Posterior cingulate gyrus (tissue), 11 donors: ENCODE data around the gene NBAS.
A peak's percentile ranks its signal among the peaks of the same experiment; 100 is the strongest.

Experiments
- DNase-seq, 10 donors: peaks; one replicate each; pipeline versions ENCODE4 v3.0.0 to v3.0.0-alpha.2; 2020 to 2021; ENCODE audit warnings: mixed read lengths in 3 of 10
- intact Hi-C: fragments of 100-400 bp; cut with DNase I; formaldehyde crosslinking; loops from one replicate; pipeline ENCODE4 v1.15.1; 2023

Gene NBAS

GRCh38 chr2:15159751-15160177 lies 401.4 kb downstream of the NBAS start:
- intact Hi-C loops, result loop anchor here (10.0 kb wide), 1 partner anchor 525 kb away; the partner anchor contains the start of gene LRATD1
- DNase-seq, result peak in 1 of 10 donors; percentile 39

DNA sequence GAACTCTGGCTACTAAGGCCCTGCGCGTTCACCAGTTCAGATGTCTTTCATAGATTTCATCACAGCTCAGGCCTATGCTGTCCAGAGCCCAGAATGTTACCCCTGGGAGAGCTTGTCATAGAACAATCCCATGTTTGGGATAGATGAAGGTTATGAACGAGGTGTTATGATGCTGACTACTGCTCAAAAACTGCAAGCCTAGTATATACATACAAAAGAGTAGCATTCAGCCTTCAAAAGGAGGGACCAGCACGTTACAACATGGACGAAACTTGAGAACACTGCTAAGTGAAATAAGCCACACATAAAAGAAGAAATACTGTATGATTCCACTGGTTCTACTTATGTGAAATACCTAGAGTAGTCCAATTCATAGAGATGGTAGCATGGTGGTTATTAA lies 401.9 kb downstream of the NBAS start:
- intact Hi-C loops, result no loop called here
- DNase-seq, result no peak

DNA sequence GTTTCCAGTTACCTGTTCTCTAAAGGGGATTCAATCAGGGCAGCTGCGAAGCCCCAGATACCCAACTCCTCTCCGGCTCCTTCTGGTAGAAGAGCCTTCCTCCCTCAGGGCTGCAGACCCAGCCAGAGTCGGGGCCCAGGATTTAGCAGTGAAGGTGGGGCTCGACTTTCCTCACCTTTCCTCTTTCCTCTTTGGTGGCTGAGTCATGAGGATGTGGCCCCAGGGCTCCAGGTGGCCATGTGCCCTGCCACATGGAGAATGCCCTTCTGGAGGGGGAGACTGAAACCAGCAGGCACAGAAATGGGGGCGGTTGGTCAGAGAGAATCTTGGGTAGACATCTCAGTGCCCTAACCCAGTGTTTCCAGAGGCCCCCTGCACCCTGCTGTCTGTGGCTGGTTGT lies 402.6 kb downstream of the NBAS start:
- intact Hi-C loops, result no loop called here
- no peak for DNase-seq

DNA sequence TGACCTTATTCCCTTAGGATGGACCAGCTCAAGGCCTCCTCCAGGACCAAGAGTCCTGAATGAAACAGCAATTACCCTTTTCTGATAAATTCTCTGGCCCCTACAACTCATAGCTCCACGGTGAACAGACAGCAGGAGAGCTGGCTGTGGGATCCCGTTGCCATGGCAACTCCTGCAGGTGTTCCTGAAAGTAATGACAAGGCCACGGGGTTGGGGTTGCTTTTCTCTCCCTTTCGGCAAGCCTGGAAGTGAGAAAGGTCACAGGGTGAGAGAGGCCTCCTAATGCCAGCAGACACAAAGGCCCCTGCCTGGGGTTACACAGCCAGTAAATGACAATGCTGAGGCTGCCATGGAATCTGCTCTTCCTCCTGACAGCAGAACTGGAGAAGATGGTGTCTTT lies 403.0 kb downstream of the NBAS start:
- peak in 1 of 10 donors; percentile 85 for DNase-seq
- intact Hi-C loops, result no loop called here

DNA sequence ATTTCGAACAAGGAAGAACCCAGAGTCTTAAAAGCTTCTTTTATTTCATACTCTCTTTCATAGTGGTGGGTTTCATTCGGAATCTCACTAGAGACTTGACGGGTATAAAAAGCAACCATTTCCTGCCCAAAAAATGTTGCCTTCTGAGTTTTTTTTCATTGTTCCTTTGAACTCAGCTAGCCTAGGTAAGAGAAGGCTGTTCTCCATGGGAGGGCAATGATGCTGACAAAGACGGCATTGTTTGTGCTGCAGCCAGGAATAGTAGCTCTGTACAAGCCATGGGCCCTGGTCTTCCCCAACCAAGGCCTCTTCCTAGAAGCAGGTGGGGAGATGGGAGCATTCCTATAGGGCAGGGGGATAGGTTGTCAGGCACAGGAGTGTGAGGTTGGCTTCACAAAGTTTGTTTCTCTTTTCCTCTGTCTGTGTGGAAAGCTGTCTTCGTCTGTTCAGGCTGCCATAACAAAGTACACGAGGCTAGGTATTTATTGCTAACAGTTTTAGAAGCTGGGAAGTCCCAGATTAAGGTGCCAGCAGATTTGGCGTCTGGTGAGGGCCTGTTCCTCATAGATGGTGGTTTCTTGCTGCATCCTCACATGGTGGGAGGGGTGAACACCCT lies 405.1 kb downstream of the NBAS start:
- intact Hi-C loops, result no loop called here

GRCh38 chr2:15154297-15154696 lies 406.8 kb downstream of the NBAS start:
- no peak for DNase-seq
- intact Hi-C loops, result no loop called here

More for the DNA sequence above, 405.1 kb downstream of the NBAS start:
- no peak for DNase-seq

DNA sequence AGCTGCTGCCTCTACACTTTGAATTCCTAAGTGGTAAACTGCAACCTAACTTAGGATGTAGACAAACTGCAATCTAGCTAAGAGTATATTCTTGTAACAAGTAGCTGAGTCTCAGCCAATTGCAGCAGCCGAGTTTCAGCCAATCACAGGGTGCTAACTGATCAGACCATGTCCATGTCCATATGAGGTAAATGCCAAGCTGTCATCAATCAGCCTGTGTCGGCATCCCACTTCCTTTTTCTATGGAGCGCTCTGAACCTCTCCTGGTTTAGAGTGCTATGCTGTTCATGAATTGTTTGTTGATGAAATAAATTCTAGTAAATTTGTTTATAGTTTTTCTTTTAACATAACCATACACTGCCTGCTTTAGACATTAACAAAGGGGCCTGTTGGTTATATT lies 408.8 kb downstream of the NBAS start:
- DNase-seq, result no peak
- intact Hi-C loops, result no loop called here

- DNase-seq, result no peak
- intact Hi-C loops, result no loop called here
These were observed 412.1 kb downstream of the NBAS start for GRCh38 chr2:15149063-15149462.

DNA sequence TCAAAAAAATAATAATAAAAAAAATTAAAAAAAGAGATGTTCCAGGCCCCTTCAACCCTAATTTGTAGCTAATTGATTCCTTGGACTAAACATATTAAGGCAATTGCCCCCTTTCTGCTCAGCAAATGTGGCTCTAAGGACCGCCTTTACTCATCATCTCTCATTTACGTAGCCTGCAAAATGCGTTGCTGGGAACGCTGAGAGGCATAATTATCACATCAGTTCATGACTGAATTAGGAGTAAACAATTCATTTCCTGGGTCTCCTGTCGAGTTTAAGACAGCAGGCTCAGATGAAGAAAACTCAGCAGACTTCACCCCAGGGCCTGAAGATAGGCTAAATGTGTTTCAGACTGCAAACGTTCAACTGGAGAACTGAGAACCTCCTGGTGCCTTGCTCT lies 413.5 kb downstream of the NBAS start:
- peak in 1 of 10 donors; percentile 2 for DNase-seq
- intact Hi-C loops, result no loop called here

GRCh38 chr2:15146960-15147359 lies 414.2 kb downstream of the NBAS start:
- intact Hi-C loops, result no loop called here
- DNase-seq, result peak in 1 of 10 donors; percentile 22

GRCh38 chr2:15145919-15146318 lies 415.2 kb downstream of the NBAS start:
- DNase-seq, result peak in 1 of 10 donors; percentile 12
- intact Hi-C loops, result no loop called here

DNA sequence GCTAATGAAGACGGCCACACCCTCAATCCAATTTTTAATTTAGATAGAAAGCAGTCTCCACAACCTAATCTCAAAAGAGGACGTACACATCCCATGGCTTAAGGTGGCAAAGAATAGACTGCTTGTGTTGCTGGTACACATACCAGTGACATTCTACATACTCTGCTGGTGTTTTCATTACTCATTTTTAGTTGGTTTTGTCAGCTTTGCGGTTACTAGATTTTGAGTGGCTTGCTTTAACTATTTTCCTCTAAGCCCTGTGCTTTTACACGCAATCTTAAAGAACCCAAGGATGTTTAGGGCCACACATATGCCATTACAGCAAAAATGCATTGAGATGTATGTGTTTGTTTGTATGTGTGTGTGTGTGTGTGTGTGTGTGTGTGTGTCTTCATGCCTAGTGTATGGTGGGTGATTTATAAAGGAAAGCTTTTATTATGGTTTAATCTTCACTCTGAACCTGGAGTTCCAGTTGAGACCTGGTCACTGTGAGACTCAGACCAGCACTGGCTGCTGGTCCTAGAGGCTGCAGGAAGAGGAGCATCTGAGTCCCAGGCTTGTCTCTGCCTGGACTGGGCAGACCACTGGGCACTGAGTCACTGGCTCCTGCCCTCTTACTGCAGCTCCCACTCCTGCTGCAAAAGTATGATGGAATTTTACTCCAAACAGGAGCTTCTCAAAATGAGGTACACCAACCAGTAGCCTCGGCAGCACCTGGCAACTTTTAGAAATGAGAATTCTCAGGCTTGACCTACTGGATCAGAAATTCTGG lies 415.9 kb downstream of the NBAS start:
- intact Hi-C loops, result no loop called here

GRCh38 chr2:15142069-15142689 lies 419.0 kb downstream of the NBAS start:
- intact Hi-C loops, result no loop called here
- peak in 1 of 10 donors; percentile 71 for DNase-seq

More for the DNA sequence above, 415.9 kb downstream of the NBAS start:
- peak in 1 of 10 donors; percentile 21 for DNase-seq

DNA sequence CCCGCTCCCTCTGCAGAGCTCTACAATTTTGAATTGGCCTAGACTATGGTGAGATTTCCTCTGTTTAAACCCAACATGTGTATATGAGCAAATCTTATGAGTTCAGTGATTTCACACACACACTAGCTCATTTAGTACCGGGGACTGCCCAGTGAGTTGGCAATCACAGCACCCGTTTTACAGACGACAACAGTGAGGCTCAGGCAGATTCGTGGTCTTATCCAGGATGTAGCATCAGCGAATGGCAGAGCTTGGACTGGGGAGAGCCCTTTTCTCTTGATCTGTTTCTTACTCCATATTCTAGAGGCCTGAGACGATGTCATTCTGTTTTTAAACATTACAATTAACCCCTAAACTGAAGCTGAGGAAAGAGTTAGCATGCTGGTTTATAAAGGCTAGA lies 419.9 kb downstream of the NBAS start:
- intact Hi-C loops, result no loop called here
- no peak for DNase-seq

- intact Hi-C loops, result no loop called here
- no peak for DNase-seq
These were observed 424.5 kb downstream of the NBAS start for GRCh38 chr2:15136639-15137038.

DNA sequence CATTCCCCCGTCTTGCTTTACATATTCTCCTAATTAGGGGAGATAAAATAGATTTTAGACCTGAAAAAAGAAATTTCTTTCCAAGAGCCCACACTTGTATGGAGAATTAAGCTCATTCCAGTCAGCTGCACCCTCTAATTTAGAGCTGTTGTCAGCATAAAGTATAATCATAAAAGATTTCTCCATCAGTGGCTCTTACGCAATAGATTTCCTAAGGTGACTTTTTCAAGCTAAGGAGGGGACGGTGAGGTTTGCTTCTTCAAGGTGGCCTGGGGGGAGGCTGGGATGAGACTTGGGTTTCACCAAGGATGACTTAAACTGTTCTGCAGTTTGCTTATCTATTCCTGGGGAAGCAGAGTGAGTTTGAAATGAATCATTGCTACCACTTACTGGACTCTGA lies 426.2 kb downstream of the NBAS start:
- intact Hi-C loops, result no loop called here
- DNase-seq, result no peak

DNA sequence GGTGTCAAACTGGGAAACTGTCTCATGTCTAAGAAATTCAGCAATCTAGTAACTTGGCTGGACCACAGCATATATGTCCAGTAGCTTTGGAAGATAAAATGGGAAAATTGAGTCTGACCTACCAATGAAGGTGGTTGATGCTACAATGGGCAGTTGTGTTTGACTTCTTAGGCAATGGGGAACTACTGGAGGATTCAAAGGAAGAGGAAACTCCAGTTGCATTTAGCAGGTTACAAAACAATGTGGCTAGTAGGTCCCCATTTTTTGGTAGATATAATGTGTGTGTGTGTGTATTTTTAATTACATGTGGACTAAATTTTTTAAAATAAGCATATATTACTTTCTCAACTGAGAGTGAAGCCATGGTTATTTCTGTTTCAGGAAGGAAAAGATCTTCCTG lies 427.7 kb downstream of the NBAS start:
- intact Hi-C loops, result no loop called here

GRCh38 chr2:15128846-15129245 lies 432.3 kb downstream of the NBAS start:
- peak in 1 of 10 donors; percentile 64 for DNase-seq
- intact Hi-C loops, result no loop called here

More for the DNA sequence above, 427.7 kb downstream of the NBAS start:
- DNase-seq, result no peak

GRCh38 chr2:15127876-15128275 lies 433.3 kb downstream of the NBAS start:
- intact Hi-C loops, result no loop called here
- no peak for DNase-seq

DNA sequence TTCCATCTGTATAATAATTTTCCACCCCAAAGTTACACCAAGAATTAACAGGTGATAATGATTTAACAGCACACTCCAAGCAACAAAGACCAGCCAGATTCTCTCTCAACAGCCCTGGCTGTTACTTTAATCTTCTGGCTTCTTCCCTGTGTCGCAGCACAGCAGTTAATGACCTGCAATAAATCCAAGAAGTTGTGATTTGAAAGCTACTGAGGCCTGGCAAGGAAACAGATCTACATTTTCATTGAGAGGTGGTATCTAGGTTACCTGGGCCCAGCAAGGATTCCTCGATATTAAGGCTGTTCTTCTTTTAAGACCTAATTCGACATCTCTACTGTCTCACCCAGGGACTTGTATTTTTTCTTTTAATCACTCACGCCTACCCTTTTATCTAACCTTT lies 433.8 kb downstream of the NBAS start:
- intact Hi-C loops, result no loop called here
- DNase-seq, result no peak

- intact Hi-C loops, result no loop called here
- DNase-seq, result no peak
These were observed 434.8 kb downstream of the NBAS start for GRCh38 chr2:15126373-15126772.

DNA sequence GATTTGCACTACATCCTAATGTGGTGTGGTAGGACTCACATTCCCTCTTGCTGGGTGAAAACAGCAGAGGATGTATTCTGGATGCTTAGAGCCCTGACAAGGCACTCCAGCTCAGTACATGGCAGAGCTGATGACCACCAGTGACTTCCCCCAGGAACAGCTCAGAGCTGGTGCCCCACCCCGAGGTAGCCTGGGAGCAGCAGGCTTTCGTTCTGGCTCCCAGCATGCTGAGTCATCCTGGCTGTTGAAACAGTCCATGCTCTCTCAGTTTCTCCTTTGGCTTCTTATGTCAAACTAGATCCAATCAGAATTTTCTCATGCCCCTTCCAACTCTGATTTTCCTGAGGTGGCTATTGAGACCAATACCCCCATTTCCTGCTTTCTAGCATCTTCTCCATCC lies 438.2 kb downstream of the NBAS start:
- intact Hi-C loops, result no loop called here
- no peak for DNase-seq
